ENCODE data around the gene H6PD.
A peak's percentile ranks its signal among the peaks of the same experiment; 100 is the strongest.

H6PD gene

GRCh38 chr1:9275161-9275560 is 40.6 kb downstream of the H6PD start:
- no peak for DNase-seq (ENCODE audit: extremely low read depth, low read depth)
- no peak for TF ChIP-seq CTCF (IDR thresholded peaks at IDR 0.05; ENCODE audit: low read depth, low read length, missing control alignments)
- no peak overlapping the region for H3K4me3 ChIP-seq (replicated peaks; ENCODE audit: low read depth, low read length)

- DNase-seq (ENCODE audit: extremely low read depth, low read depth) = no peak
- no peak overlapping the region for H3K4me3 ChIP-seq (replicated peaks; ENCODE audit: low read depth, low read length)
- no peak for TF ChIP-seq CTCF (IDR thresholded peaks at IDR 0.05; ENCODE audit: low read depth, low read length, missing control alignments)
Measured at GRCh38 chr1:9275567-9276034, 41.0 kb downstream of the H6PD start.

- no peak for TF ChIP-seq CTCF (IDR thresholded peaks at IDR 0.05; ENCODE audit: low read depth, low read length, missing control alignments)
- no peak overlapping the region for H3K4me3 ChIP-seq (replicated peaks; ENCODE audit: low read depth, low read length)
- DNase-seq (ENCODE audit: extremely low read depth, low read depth) = no peak
Measured at GRCh38 chr1:9278116-9278515, 43.5 kb downstream of the H6PD start.

GRCh38 chr1:9278585-9279153 is 44.1 kb downstream of the H6PD start:
- TF ChIP-seq CTCF (IDR thresholded peaks at IDR 0.05; ENCODE audit: low read depth, low read length, missing control alignments) = no peak
- no peak overlapping the region for H3K4me3 ChIP-seq (replicated peaks; ENCODE audit: low read depth, low read length)
- DNase-seq (ENCODE audit: extremely low read depth, low read depth) = no peak

- DNase-seq (ENCODE audit: extremely low read depth, low read depth) = no peak
- no peak for TF ChIP-seq CTCF (IDR thresholded peaks at IDR 0.05; ENCODE audit: low read depth, low read length, missing control alignments)
- no peak overlapping the region for H3K4me3 ChIP-seq (replicated peaks; ENCODE audit: low read depth, low read length)
Measured at GRCh38 chr1:9279172-9279840, 44.7 kb downstream of the H6PD start.

- H3K4me3 ChIP-seq (replicated peaks; ENCODE audit: low read depth, low read length) = no peak overlapping the region
- DNase-seq (ENCODE audit: extremely low read depth, low read depth) = peak; percentile 78
- no peak for TF ChIP-seq CTCF (IDR thresholded peaks at IDR 0.05; ENCODE audit: low read depth, low read length, missing control alignments)
Measured at GRCh38 chr1:9280015-9280860, 45.7 kb downstream of the H6PD start.

Measured in HFF-Myc (cell line).